ENCODE measurements around the gene THEMIS.

THEMIS gene

DNA sequence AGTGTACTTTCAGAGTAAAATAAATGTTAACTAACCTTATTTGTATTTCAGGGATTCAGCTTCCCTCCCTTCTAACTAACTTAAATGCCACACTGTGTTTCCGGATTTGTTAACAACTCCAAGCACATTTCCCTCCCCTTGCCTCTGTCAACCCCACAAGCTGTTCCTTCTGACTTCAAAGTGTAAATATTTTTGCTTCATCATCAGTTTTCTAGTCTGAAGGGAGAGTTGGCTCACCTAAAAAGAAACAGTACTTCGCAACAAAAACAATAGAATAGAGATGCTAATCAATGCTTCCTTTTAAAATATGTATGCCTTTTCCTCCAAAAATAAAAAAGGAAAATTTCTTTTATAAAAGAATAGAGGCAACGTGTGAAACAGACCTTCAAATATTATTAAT lies 132.6 kb downstream of the THEMIS start (continued):
- TF ChIP-seq ZNF777 (tag by site-specific recombination; IDR thresholded peaks at IDR 0.05; ENCODE audit: borderline replicate concordance) (no peak), SALL2 (tag by site-specific recombination; IDR thresholded peaks at IDR 0.05; ENCODE audit: borderline replicate concordance) (no peak), ZSCAN23 (tag by site-specific recombination; IDR thresholded peaks at IDR 0.05) (no peak)

DNA sequence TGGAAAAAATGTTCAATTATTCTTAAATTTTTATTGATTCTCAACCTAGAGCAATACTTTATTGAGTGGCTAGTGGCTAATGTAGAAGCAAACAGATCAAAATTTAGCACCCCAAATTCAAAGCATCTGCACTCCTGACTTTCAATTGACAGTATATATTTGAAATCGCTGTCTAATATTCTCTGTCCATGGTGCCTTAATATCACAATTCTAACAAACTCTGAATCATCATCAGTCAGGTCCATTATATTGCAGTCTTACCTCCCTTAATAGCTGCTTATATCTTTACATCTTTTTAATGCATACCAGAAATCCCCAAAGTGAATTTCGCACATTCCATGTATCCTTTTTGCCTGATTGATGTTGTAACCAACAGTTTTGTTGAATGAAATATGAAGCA lies 134.9 kb downstream of the THEMIS start:
- no peaks in the 10 kb centered on the region for H3K36me3 ChIP-seq (ENCODE audit: control insufficient read depth in 2 of 2, insufficient read depth in 1 of 2, low read length in 2 of 2)
- H3K4me3 ChIP-seq (ENCODE audit: low read depth, low read length), result no peak overlapping the region
- CTCF ChIA-PET, result no interaction called here
- no peaks in the 10 kb centered on the region for H3K9me3 ChIP-seq (ENCODE audit: control insufficient read depth, insufficient read depth, low read depth, low read length)
- no peak for TF ChIP-seq ZNF133 (tag by site-specific recombination; IDR thresholded peaks at IDR 0.05)
- TF ChIP-seq, protein P1, sequence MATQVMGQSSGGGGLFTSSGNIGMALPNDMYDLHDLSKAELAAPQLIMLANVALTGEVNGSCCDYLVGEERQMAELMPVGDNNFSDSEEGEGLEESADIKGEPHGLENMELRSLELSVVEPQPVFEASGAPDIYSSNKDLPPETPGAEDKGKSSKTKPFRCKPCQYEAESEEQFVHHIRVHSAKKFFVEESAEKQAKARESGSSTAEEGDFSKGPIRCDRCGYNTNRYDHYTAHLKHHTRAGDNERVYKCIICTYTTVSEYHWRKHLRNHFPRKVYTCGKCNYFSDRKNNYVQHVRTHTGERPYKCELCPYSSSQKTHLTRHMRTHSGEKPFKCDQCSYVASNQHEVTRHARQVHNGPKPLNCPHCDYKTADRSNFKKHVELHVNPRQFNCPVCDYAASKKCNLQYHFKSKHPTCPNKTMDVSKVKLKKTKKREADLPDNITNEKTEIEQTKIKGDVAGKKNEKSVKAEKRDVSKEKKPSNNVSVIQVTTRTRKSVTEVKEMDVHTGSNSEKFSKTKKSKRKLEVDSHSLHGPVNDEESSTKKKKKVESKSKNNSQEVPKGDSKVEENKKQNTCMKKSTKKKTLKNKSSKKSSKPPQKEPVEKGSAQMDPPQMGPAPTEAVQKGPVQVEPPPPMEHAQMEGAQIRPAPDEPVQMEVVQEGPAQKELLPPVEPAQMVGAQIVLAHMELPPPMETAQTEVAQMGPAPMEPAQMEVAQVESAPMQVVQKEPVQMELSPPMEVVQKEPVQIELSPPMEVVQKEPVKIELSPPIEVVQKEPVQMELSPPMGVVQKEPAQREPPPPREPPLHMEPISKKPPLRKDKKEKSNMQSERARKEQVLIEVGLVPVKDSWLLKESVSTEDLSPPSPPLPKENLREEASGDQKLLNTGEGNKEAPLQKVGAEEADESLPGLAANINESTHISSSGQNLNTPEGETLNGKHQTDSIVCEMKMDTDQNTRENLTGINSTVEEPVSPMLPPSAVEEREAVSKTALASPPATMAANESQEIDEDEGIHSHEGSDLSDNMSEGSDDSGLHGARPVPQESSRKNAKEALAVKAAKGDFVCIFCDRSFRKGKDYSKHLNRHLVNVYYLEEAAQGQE (tag by site-specific recombination; IDR thresholded peaks at IDR 0.05), result peak; percentile 72
- no peak for TF ChIP-seq ZNF416 (tag by site-specific recombination; IDR thresholded peaks at IDR 0.05)
- TF ChIP-seq, protein P2, sequence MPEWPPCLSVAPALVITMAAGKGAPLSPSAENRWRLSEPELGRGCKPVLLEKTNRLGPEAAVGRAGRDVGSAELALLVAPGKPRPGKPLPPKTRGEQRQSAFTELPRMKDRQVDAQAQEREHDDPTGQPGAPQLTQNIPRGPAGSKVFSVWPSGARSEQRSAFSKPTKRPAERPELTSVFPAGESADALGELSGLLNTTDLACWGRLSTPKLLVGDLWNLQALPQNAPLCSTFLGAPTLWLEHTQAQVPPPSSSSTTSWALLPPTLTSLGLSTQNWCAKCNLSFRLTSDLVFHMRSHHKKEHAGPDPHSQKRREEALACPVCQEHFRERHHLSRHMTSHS (tag by site-specific recombination; IDR thresholded peaks at IDR 0.05), result no peak
- TF ChIP-seq ZSCAN30 (tag by site-specific recombination; IDR thresholded peaks at IDR 0.05), result no peak
- TF ChIP-seq, protein P3, sequence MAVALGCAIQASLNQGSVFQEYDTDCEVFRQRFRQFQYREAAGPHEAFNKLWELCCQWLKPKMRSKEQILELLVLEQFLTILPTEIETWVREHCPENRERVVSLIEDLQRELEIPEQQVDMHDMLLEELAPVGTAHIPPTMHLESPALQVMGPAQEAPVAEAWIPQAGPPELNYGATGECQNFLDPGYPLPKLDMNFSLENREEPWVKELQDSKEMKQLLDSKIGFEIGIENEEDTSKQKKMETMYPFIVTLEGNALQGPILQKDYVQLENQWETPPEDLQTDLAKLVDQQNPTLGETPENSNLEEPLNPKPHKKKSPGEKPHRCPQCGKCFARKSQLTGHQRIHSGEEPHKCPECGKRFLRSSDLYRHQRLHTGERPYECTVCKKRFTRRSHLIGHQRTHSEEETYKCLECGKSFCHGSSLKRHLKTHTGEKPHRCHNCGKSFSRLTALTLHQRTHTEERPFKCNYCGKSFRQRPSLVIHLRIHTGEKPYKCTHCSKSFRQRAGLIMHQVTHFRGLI (tag by site-specific recombination; IDR thresholded peaks at IDR 0.05), result no peak
- no peak for TF ChIP-seq ZNF19 (tag by site-specific recombination; IDR thresholded peaks at IDR 0.05; ENCODE audit: low read depth)
- TF ChIP-seq ZNF10 (tag by site-specific recombination; IDR thresholded peaks at IDR 0.05), result no peak
- H3K4me1 ChIP-seq (ENCODE audit: control insufficient read depth, insufficient read depth, low read length), result no peaks in the 10 kb centered on the region
- POLR2A ChIA-PET, result no interaction called here
- H3K27ac ChIP-seq (ENCODE audit: extremely low read depth, low read depth, low read length), result no peak overlapping the region

DNA sequence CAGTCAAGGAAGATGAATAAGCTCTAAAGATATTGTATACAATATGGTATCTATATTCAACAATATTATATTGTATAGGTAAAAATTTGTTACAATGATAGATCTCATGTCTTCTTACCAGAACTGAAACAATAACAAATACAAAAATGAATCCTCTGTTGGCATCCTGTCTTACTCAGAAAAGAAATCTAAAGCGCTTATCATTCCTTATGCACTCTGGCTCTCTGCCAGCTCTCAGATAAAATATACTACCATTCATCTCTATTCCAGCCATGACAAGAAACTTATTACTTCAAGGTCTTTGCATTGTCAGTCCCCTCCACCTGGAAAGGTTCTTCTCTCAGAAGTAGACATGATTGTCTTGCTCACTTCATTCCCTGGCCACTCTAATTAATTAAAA lies 138.6 kb downstream of the THEMIS start:
- POLR2A ChIA-PET, result no interaction called here
- CTCF ChIA-PET, result no interaction called here
- TF ChIP-seq, protein P4, sequence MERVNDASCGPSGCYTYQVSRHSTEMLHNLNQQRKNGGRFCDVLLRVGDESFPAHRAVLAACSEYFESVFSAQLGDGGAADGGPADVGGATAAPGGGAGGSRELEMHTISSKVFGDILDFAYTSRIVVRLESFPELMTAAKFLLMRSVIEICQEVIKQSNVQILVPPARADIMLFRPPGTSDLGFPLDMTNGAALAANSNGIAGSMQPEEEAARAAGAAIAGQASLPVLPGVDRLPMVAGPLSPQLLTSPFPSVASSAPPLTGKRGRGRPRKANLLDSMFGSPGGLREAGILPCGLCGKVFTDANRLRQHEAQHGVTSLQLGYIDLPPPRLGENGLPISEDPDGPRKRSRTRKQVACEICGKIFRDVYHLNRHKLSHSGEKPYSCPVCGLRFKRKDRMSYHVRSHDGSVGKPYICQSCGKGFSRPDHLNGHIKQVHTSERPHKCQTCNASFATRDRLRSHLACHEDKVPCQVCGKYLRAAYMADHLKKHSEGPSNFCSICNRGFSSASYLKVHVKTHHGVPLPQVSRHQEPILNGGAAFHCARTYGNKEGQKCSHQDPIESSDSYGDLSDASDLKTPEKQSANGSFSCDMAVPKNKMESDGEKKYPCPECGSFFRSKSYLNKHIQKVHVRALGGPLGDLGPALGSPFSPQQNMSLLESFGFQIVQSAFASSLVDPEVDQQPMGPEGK (tag by site-specific recombination; IDR thresholded peaks at IDR 0.05), result no peak
- TF ChIP-seq ZNF23 (tag by site-specific recombination; IDR thresholded peaks at IDR 0.05; ENCODE audit: borderline replicate concordance), result no peak
- TF ChIP-seq, protein P5, sequence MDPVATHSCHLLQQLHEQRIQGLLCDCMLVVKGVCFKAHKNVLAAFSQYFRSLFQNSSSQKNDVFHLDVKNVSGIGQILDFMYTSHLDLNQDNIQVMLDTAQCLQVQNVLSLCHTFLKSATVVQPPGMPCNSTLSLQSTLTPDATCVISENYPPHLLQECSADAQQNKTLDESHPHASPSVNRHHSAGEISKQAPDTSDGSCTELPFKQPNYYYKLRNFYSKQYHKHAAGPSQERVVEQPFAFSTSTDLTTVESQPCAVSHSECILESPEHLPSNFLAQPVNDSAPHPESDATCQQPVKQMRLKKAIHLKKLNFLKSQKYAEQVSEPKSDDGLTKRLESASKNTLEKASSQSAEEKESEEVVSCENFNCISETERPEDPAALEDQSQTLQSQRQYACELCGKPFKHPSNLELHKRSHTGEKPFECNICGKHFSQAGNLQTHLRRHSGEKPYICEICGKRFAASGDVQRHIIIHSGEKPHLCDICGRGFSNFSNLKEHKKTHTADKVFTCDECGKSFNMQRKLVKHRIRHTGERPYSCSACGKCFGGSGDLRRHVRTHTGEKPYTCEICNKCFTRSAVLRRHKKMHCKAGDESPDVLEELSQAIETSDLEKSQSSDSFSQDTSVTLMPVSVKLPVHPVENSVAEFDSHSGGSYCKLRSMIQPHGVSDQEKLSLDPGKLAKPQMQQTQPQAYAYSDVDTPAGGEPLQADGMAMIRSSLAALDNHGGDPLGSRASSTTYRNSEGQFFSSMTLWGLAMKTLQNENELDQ (tag by site-specific recombination; IDR thresholded peaks at IDR 0.05; ENCODE audit: low read depth), result no peak
- no peak for TF ChIP-seq ZNF274 (IDR thresholded peaks at IDR 0.05; ENCODE audit: low read length)
- no peak for TF ChIP-seq ZNF274 (tag by site-specific recombination; IDR thresholded peaks at IDR 0.05; ENCODE audit: borderline replicate concordance)
- TF ChIP-seq ZNF394 (tag by site-specific recombination; IDR thresholded peaks at IDR 0.05; ENCODE audit: borderline replicate concordance), result no peak
- TF ChIP-seq, protein P6, sequence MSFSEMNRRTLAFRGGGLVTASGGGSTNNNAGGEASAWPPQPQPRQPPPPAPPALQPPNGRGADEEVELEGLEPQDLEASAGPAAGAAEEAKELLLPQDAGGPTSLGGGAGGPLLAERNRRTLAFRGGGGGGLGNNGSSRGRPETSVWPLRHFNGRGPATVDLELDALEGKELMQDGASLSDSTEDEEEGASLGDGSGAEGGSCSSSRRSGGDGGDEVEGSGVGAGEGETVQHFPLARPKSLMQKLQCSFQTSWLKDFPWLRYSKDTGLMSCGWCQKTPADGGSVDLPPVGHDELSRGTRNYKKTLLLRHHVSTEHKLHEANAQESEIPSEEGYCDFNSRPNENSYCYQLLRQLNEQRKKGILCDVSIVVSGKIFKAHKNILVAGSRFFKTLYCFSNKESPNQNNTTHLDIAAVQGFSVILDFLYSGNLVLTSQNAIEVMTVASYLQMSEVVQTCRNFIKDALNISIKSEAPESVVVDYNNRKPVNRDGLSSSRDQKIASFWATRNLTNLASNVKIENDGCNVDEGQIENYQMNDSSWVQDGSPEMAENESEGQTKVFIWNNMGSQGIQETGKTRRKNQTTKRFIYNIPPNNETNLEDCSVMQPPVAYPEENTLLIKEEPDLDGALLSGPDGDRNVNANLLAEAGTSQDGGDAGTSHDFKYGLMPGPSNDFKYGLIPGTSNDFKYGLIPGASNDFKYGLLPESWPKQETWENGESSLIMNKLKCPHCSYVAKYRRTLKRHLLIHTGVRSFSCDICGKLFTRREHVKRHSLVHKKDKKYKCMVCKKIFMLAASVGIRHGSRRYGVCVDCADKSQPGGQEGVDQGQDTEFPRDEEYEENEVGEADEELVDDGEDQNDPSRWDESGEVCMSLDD (tag by site-specific recombination; IDR thresholded peaks at IDR 0.05), result no peak
- TF ChIP-seq, protein P7, sequence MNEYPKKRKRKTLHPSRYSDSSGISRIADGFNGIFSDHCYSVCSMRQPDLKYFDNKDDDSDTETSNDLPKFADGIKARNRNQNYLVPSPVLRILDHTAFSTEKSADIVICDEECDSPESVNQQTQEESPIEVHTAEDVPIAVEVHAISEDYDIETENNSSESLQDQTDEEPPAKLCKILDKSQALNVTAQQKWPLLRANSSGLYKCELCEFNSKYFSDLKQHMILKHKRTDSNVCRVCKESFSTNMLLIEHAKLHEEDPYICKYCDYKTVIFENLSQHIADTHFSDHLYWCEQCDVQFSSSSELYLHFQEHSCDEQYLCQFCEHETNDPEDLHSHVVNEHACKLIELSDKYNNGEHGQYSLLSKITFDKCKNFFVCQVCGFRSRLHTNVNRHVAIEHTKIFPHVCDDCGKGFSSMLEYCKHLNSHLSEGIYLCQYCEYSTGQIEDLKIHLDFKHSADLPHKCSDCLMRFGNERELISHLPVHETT (tag by site-specific recombination; IDR thresholded peaks at IDR 0.05), result no peak

More for the DNA sequence above, 138.6 kb downstream of the THEMIS start:
- H3K4me3 ChIP-seq (ENCODE audit: low read depth, low read length), result no peak overlapping the region
- H3K36me3 ChIP-seq (ENCODE audit: control insufficient read depth in 2 of 2, insufficient read depth in 1 of 2, low read length in 2 of 2), result no peaks in the 10 kb centered on the region
- H3K4me1 ChIP-seq (ENCODE audit: control insufficient read depth, insufficient read depth, low read length), result no peaks in the 10 kb centered on the region
- H3K27ac ChIP-seq (ENCODE audit: extremely low read depth, low read depth, low read length), result no peak overlapping the region
- no peaks in the 10 kb centered on the region for H3K9me3 ChIP-seq (ENCODE audit: control insufficient read depth, insufficient read depth, low read depth, low read length)
